CD14-positive monocyte (primary cell): ENCODE measurements around the gene ZNF778. TPM values are rescaled to one million over a fixed set of nuclear protein-coding genes. Genes with fewer than 3 reads are reported as not detected.

Experiments used
- DNase-seq, 3 donors: peaks; one replicate each; pipeline ENCODE4 v3.0.0-alpha.2; 2011 to 2022
- H2AFZ ChIP-seq: 2 replicates; pipeline ENCODE4 v1.6.0; 2012; ENCODE audit warnings: mild to moderate bottlenecking, low read depth, low read length, inconsistent platforms; ENCODE audit not compliant: insufficient read depth, poor library complexity, severe bottlenecking
- H3K27ac ChIP-seq, 2 donors: 1 replicate in 1 of 2; 2 replicates in 1 of 2; pipeline ENCODE4 v1.5.1; 2012 to 2013; ENCODE audit warnings: low read length in 2 of 2, control low read depth in 1 of 2, inconsistent platforms in 1 of 2, low read depth in 1 of 2, mild to moderate bottlenecking in 1 of 2
- H3K27me3 ChIP-seq, 2 donors: one replicate each; pipeline versions ENCODE4 v1.6.0 to v1.6.1; 2011 to 2013; ENCODE audit warnings: low read length in 2 of 2; ENCODE audit not compliant: control insufficient read depth in 2 of 2, insufficient read depth in 2 of 2
- H3K36me3 ChIP-seq, 2 donors: replicated peaks in 1 of 2; 1 replicate in 1 of 2; 2 replicates in 1 of 2; pipeline versions ENCODE4 v1.5.1 to v1.6.1; 2012 to 2013; ENCODE audit warnings: low read length in 2 of 2, control low read depth in 1 of 2, inconsistent platforms in 1 of 2, mild to moderate bottlenecking in 1 of 2; ENCODE audit not compliant: insufficient read depth in 2 of 2, control insufficient read depth in 1 of 2
- H3K4me1 ChIP-seq, 2 donors: 1 replicate in 1 of 2; 2 replicates in 1 of 2; pipeline versions ENCODE4 v1.5.1 to v1.6.1; 2012 to 2013; ENCODE audit warnings: low read length in 2 of 2, control low read depth in 1 of 2, inconsistent platforms in 1 of 2, mild to moderate bottlenecking in 1 of 2, moderate library complexity in 1 of 2; ENCODE audit not compliant: insufficient read depth in 2 of 2, control insufficient read depth in 1 of 2
- H3K4me2 ChIP-seq: replicated peaks from 2 replicates; pipeline ENCODE3; 2012; ENCODE audit warnings: low read length, moderate library complexity, mild to moderate bottlenecking; ENCODE audit not compliant: poor library complexity, severe bottlenecking; ENCODE audit errors: extremely low read depth
- H3K4me3 ChIP-seq, 3 experiments: fragments of 200-600 bp in 1 of 3; sonication (generic) in 1 of 3; replicated peaks in 1 of 3; 1 replicate in 2 of 3; 2 replicates in 1 of 3; pipeline ENCODE4 v1.5.1; 2011 to 2013; ENCODE audit warnings: low read length in 3 of 3, mild to moderate bottlenecking in 3 of 3, control low read depth in 2 of 3, low read depth in 2 of 3, inconsistent platforms in 1 of 3, moderate library complexity in 1 of 3
- H3K79me2 ChIP-seq: 2 replicates; pipeline ENCODE4 v1.6.0; 2012; ENCODE audit warnings: mild to moderate bottlenecking, control low read depth, inconsistent platforms, low read length, moderate library complexity; ENCODE audit not compliant: insufficient read depth
- H3K9ac ChIP-seq: 2 replicates; pipeline ENCODE4 v1.6.0; 2017; ENCODE audit warnings: low read length, mild to moderate bottlenecking; ENCODE audit not compliant: insufficient read depth, poor library complexity, severe bottlenecking
- H3K9me3 ChIP-seq, 2 donors: replicated peaks in 1 of 2; 1 replicate in 1 of 2; 2 replicates in 1 of 2; pipeline versions ENCODE4 v1.5.1 to v1.6.1; 2012 to 2013; ENCODE audit warnings: low read length in 2 of 2, control low read depth in 1 of 2; ENCODE audit not compliant: control insufficient read depth in 1 of 2, insufficient read depth in 1 of 2
- H4K20me1 ChIP-seq: 2 replicates; pipeline ENCODE4 v1.6.0; 2012; ENCODE audit warnings: mild to moderate bottlenecking, low read length, control low read depth, moderate library complexity; ENCODE audit not compliant: insufficient read depth
- H3K27ac Mint-ChIP-seq, 7 donors: one replicate each; pipeline ENCODE4 v1.8.0; 2020; ENCODE audit warnings: mild to moderate bottlenecking in 7 of 7, mixed read lengths in 7 of 7, moderate library complexity in 6 of 7, inconsistent platforms in 2 of 7
- H3K27me3 Mint-ChIP-seq, 3 donors: one replicate each; pipeline ENCODE4 v1.8.0; 2021 to 2022; ENCODE audit warnings: low read depth in 3 of 3, mild to moderate bottlenecking in 3 of 3, mixed read lengths in 3 of 3, moderate library complexity in 3 of 3, inconsistent platforms in 1 of 3
- H3K36me3 Mint-ChIP-seq, 2 donors: one replicate each; pipeline ENCODE4 v1.8.0; 2020; ENCODE audit warnings: mixed read lengths in 2 of 2, inconsistent platforms in 1 of 2, mild to moderate bottlenecking in 1 of 2
- H3K4me1 Mint-ChIP-seq: one replicate; pipeline ENCODE4 v1.8.0; 2020; ENCODE audit warnings: mild to moderate bottlenecking, mixed read lengths
- H3K4me3 Mint-ChIP-seq, 2 donors: one replicate each; pipeline ENCODE4 v1.8.0; 2020; ENCODE audit warnings: mild to moderate bottlenecking in 2 of 2, mixed read lengths in 2 of 2, moderate library complexity in 1 of 2
- H3K9me3 Mint-ChIP-seq, 7 donors: one replicate each; pipeline ENCODE4 v1.8.0; 2020 to 2022; ENCODE audit warnings: mixed read lengths in 7 of 7, mild to moderate bottlenecking in 6 of 7, moderate library complexity in 6 of 7, inconsistent platforms in 2 of 7
- WGBS: methylation state at CpG from one replicate; pipeline ENCODE4 v1.1.5; 2013; ENCODE audit warnings: missing lambda C conversion rate; ENCODE audit not compliant: insufficient coverage; 5-methylcytosine and 5-hydroxymethylcytosine counted together
- intact Hi-C, 2 donors: fragments of 100-400 bp; cut with micrococcal nuclease; formaldehyde crosslinking; loops; one replicate each; pipeline versions ENCODE4 v1.15.0 to v1.15.1; 2023
- polyA plus RNA-seq, 3 donors: library from polyadenylated mRNA; depleted of rRNA in 1 of 3; unstranded in 2 of 3; stranded (reverse) in 1 of 3; fragments of 300-500 nt in 2 of 3; fragments of >200 nt in 1 of 3; fragmentation: Illumina TruSeq in 2 of 3; gene quantifications; 1 replicate in 2 of 3; 2 replicates in 1 of 3; pipeline ENCODE4 v1.2.3, GENCODE V29; 2012 to 2021
- TF ChIP-seq, protein P1 (sequence below): fragments of 200-600 bp; IDR thresholded peaks from one replicate; pipeline ENCODE4 v1.8.0; 2022; ENCODE audit warnings: antibody characterized with exemption, mild to moderate bottlenecking

Gene ZNF778
- polyA plus RNA-seq, 3 donors = 0.51 to 9.0 (median 0.60) TPM

- no peak overlapping the region for H3K4me2 ChIP-seq
- H3K27me3 ChIP-seq = no peaks in the 10 kb centered on the region
- peak overlapping the region in 1 of 2 donors; percentile 8 for H3K27ac ChIP-seq
- H3K4me3 Mint-ChIP-seq = no peak overlapping the region
- H3K27me3 Mint-ChIP-seq = no peaks in the 10 kb centered on the region
- no peak for DNase-seq
- TF ChIP-seq, protein P1, sequence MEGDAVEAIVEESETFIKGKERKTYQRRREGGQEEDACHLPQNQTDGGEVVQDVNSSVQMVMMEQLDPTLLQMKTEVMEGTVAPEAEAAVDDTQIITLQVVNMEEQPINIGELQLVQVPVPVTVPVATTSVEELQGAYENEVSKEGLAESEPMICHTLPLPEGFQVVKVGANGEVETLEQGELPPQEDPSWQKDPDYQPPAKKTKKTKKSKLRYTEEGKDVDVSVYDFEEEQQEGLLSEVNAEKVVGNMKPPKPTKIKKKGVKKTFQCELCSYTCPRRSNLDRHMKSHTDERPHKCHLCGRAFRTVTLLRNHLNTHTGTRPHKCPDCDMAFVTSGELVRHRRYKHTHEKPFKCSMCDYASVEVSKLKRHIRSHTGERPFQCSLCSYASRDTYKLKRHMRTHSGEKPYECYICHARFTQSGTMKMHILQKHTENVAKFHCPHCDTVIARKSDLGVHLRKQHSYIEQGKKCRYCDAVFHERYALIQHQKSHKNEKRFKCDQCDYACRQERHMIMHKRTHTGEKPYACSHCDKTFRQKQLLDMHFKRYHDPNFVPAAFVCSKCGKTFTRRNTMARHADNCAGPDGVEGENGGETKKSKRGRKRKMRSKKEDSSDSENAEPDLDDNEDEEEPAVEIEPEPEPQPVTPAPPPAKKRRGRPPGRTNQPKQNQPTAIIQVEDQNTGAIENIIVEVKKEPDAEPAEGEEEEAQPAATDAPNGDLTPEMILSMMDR = no peak
- H3K79me2 ChIP-seq = peaks cover 10% of the 10 kb centered on the region
- peaks cover 76 to 96% of the 10 kb centered on the region in 2 donors for H3K36me3 ChIP-seq
- no peaks in the 10 kb centered on the region for H3K4me1 ChIP-seq
- H3K4me1 Mint-ChIP-seq = no peaks in the 10 kb centered on the region
- peaks cover 54% of the 10 kb centered on the region for H4K20me1 ChIP-seq
- no peak overlapping the region for H2AFZ ChIP-seq
- H3K9me3 Mint-ChIP-seq = no peaks in the 10 kb centered on the region
- intact Hi-C loops = no loop called here
- no peak overlapping the region for H3K4me3 ChIP-seq
- WGBS = 98% methylated on average over 17 of the region's 17 CpGs
- no peaks in the 10 kb centered on the region for H3K9me3 ChIP-seq
- H3K27ac Mint-ChIP-seq = no peak overlapping the region
- H3K36me3 Mint-ChIP-seq = peaks cover 27 to 31% of the 10 kb centered on the region in 2 donors
- H3K9ac ChIP-seq = no peak overlapping the region
These were observed 67.9 kb downstream of the ZNF778 start for GRCh38 chr16:89285381-89285780.

DNA sequence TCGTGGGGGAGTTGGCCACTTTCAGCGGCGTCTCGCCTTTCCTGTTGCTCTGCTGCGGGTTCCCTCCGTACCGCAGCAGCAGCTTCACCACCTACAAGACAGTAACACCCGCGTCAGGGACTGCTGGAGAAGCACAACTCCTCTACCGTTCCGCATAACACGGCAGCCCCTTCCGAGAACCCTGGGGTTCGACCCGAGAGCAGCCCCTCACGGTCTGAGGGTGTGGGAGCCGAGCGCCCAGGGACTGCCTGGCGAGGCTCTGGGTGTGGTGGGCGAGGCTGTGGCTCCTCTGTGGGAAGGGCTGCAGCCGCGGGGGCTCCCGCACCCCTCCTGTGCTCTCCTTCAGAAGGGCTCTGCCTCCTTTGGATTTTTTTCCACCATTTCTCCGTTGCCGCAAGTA lies 68.6 kb downstream of the ZNF778 start:
- Histone ChIP-seq H3K36me3 (peaks cover 77 to 96% of the 10 kb centered on the region in 2 donors), H3K9ac (no peak overlapping the region), H3K9me3 (no peaks in the 10 kb centered on the region), H4K20me1 (peaks cover 55% of the 10 kb centered on the region), H2AFZ (no peak overlapping the region), H3K4me1 (no peaks in the 10 kb centered on the region), H3K4me3 (no peak overlapping the region), H3K4me2 (no peak overlapping the region), H3K79me2 (peaks cover 10% of the 10 kb centered on the region), H3K27me3 (no peaks in the 10 kb centered on the region), H3K27ac (no peak overlapping the region)
- no peak for DNase-seq
- intact Hi-C loops = no loop called here
- WGBS = 92% methylated on average over 23 of the region's 25 CpGs
- H3K4me3 Mint-ChIP-seq = no peak overlapping the region
- peaks cover 29 to 34% of the 10 kb centered on the region in 2 donors for H3K36me3 Mint-ChIP-seq
- H3K9me3 Mint-ChIP-seq = no peaks in the 10 kb centered on the region
- H3K27ac Mint-ChIP-seq = peak overlapping the region in 1 of 7 donors; percentile 40
- TF ChIP-seq, protein P1 = no peak
- no peaks in the 10 kb centered on the region for H3K27me3 Mint-ChIP-seq
- no peaks in the 10 kb centered on the region for H3K4me1 Mint-ChIP-seq

Other genes starting within 250 kb of the ZNF778 start
- gene CBFA2T3, start 240.5 kb upstream of the ZNF778 start, polyA plus RNA-seq = 10 to 100 TPM in 1 of 3 donors, 1 to 10 TPM in 2; 5.3 to 32.2 (median 6.2) TPM
- gene ACSF3, start 123.9 kb upstream of the ZNF778 start, polyA plus RNA-seq = 10 to 100 TPM; 23.5 to 26.7 (median 26.4) TPM
- not detected for gene CDH15, start 46.0 kb upstream of the ZNF778 start, polyA plus RNA-seq
- gene SLC22A31, start 17.2 kb upstream of the ZNF778 start, polyA plus RNA-seq = under 1 TPM in 1 of 3 donors, not detected in 2; 0.29 TPM